HepG2 (cell line): Measurements from ENCODE around the gene CDNF. TPM values are rescaled to one million over a fixed set of nuclear protein-coding genes. Genes with fewer than 3 reads are reported as not detected.

ENCODE experiments used
- ARNT2 ChIP-seq: sonication (generic); formaldehyde crosslinking; IDR thresholded peaks from 2 replicates; pipeline ENCODE4 v1.8.0; 2022; ENCODE audit warnings: mild to moderate bottlenecking, low read depth, missing genetic modification reagents, moderate library complexity
- DPF2 ChIP-seq: sonication (generic); formaldehyde crosslinking; IDR thresholded peaks from 2 replicates; pipeline ENCODE4 v1.4.0; 2020; ENCODE audit warnings: mild to moderate bottlenecking, low read depth, missing genetic modification reagents, borderline replicate concordance
- FOXA1 ChIP-seq, 2 experiments: fragments of 450-650 bp in 1 of 2; sonication (generic) in 1 of 2; formaldehyde crosslinking in 1 of 2; IDR thresholded peaks; 2 replicates each; pipeline versions ENCODE4 v1.4.0 to v1.6.1; 2016 to 2020; ENCODE audit warnings: missing genetic modification reagents in 1 of 2
- JUND ChIP-seq: sonication (generic); formaldehyde crosslinking; IDR thresholded peaks from 2 replicates; pipeline ENCODE4 v1.8.0; 2022; ENCODE audit warnings: mild to moderate bottlenecking, missing genetic modification reagents
- RFXAP ChIP-seq: sonication (generic); formaldehyde crosslinking; IDR thresholded peaks from 2 replicates; pipeline ENCODE4 v1.4.0; 2020; ENCODE audit warnings: missing genetic modification reagents, borderline replicate concordance
- SP140L ChIP-seq: sonication (generic); formaldehyde crosslinking; IDR thresholded peaks from 2 replicates; pipeline ENCODE4 v1.4.0; 2020; ENCODE audit warnings: missing genetic modification reagents, borderline replicate concordance
- TBL1XR1 ChIP-seq: fragments of 150-350 bp; IDR thresholded peaks from 2 replicates; pipeline ENCODE4 v1.6.1; 2014; ENCODE audit warnings: borderline replicate concordance, low read length; ENCODE audit not compliant: partially characterized antibody
- ZFP82 ChIP-seq: sonication (generic); formaldehyde crosslinking; IDR thresholded peaks from 2 replicates; pipeline ENCODE4 v1.5.1; 2020; ENCODE audit warnings: mild to moderate bottlenecking, missing genetic modification reagents, borderline replicate concordance
- ZNF121 ChIP-seq: sonication (generic); formaldehyde crosslinking; IDR thresholded peaks from 2 replicates; pipeline ENCODE4 v1.5.0; 2020; ENCODE audit warnings: mild to moderate bottlenecking, missing genetic modification reagents
- ZNF337 ChIP-seq: sonication (generic); formaldehyde crosslinking; IDR thresholded peaks from 2 replicates; pipeline ENCODE4 v1.5.1; 2020; ENCODE audit warnings: missing genetic modification reagents, low read depth, mild to moderate bottlenecking, borderline replicate concordance
- ZNF543 ChIP-seq: sonication (generic); formaldehyde crosslinking; IDR thresholded peaks from 2 replicates; pipeline ENCODE4 v1.4.0; 2020; ENCODE audit warnings: mild to moderate bottlenecking, missing genetic modification reagents
- ZNF790 ChIP-seq: sonication (generic); formaldehyde crosslinking; IDR thresholded peaks from 2 replicates; pipeline ENCODE4 v1.8.0; 2022; ENCODE audit warnings: missing genetic modification reagents, mild to moderate bottlenecking, borderline replicate concordance
- ZNF878 ChIP-seq: sonication (generic); formaldehyde crosslinking; IDR thresholded peaks from 2 replicates; pipeline ENCODE4 v1.8.1; 2023; ENCODE audit warnings: mild to moderate bottlenecking, missing genetic modification reagents, moderate library complexity
- polyA plus RNA-seq, 8 experiments: library from polyadenylated mRNA; depleted of rRNA in 3 of 8; stranded (reverse) in 7 of 8; unstranded in 1 of 8; fragments of >200 nt; fragmentation: Illumina TruSeq in 4 of 8; extraction: Trizol in 4 of 8; gene quantifications; 2 replicates each; pipeline versions ENCODE4 v1.2.1 to v1.2.3, GENCODE V29; 2011 to 2016; ENCODE audit warnings: low read depth in 4 of 8, missing spikeins in 1 of 8, mixed read lengths in 1 of 8; ENCODE audit not compliant: insufficient read depth in 1 of 8
- total RNA-seq, 5 experiments: library from RNA; depleted of rRNA; stranded (reverse); fragments of >200 nt; fragmentation: Illumina TruSeq; extraction: Trizol; gene quantifications; 2 replicates each; pipeline ENCODE4 v1.2.3, GENCODE V29; 2016; ENCODE audit warnings: low read depth in 1 of 5
- TF ChIP-seq, protein P1 (sequence below): sonication (generic); formaldehyde crosslinking; IDR thresholded peaks from 2 replicates; pipeline ENCODE4 v1.4.0; 2020; ENCODE audit warnings: missing genetic modification reagents, borderline replicate concordance
- TF ChIP-seq, protein P2 (sequence below): sonication (generic); formaldehyde crosslinking; IDR thresholded peaks from 2 replicates; pipeline ENCODE4 v1.9.0; 2021; ENCODE audit warnings: missing genetic modification reagents, borderline replicate concordance
- TF ChIP-seq, protein P3 (sequence below): sonication (generic); formaldehyde crosslinking; IDR thresholded peaks from 2 replicates; pipeline ENCODE4 v1.4.0; 2020; ENCODE audit warnings: missing genetic modification reagents
- TF ChIP-seq, protein P4 (sequence below), 2 experiments: fragments of 450-650 bp in 1 of 2; sonication (generic) in 1 of 2; formaldehyde crosslinking; IDR thresholded peaks; 2 replicates each; pipeline versions ENCODE4 v1.5.0 to v1.8.0; 2020 to 2022; ENCODE audit warnings: mild to moderate bottlenecking in 1 of 2, missing genetic modification reagents in 1 of 2

CDNF gene
- total and polyA plus RNA-seq, 2 of the 13 experiments (the other 11 are each of a cell fraction or from before 2014, with no cell fraction given), result 0.29 to 0.33 TPM

DNA sequence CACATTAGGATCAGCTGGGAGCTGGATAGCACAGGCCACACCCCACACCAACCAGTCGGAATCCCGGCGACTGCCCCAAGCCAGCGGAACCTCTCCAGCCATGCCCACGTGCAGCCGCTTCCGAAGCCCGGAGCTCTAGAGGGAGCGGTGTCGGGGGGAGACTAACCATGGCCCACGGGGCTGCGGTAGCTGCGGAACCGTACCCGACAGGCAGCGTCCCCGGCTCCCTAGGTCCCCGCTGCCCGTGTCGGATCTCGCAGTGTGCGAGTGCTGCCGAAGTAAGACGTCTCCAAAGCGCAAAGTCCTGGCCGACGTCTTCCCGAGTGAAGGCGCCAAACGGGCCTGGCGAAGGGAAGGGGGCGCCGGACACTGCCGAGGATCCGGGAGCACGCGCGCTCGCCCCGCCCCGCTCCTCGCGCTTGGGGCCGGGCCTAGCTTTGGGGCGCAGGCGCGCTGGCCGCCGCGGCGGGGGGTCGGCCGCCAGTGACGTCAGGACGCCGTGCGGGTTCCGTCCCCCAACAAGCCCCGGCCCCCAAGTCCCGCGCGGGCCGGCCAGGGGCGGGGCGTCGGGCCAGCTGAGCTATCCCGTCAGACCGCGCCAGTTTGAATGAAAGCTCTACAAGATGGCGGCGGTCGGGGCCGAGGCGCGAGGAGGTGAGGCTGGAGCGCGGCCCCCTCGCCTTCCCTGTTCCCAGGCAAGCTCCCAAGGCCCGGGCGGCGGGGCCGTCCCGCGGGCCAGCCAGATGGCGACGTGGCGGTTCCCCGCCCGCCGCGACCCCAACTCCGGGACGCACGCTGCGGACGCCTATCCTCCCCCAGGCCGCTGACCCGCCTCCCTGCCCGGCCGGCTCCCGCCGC lies 40.7 kb upstream of the CDNF start, which contains the start of gene SUV39H2 (continued):
- TF ChIP-seq, protein P1, sequence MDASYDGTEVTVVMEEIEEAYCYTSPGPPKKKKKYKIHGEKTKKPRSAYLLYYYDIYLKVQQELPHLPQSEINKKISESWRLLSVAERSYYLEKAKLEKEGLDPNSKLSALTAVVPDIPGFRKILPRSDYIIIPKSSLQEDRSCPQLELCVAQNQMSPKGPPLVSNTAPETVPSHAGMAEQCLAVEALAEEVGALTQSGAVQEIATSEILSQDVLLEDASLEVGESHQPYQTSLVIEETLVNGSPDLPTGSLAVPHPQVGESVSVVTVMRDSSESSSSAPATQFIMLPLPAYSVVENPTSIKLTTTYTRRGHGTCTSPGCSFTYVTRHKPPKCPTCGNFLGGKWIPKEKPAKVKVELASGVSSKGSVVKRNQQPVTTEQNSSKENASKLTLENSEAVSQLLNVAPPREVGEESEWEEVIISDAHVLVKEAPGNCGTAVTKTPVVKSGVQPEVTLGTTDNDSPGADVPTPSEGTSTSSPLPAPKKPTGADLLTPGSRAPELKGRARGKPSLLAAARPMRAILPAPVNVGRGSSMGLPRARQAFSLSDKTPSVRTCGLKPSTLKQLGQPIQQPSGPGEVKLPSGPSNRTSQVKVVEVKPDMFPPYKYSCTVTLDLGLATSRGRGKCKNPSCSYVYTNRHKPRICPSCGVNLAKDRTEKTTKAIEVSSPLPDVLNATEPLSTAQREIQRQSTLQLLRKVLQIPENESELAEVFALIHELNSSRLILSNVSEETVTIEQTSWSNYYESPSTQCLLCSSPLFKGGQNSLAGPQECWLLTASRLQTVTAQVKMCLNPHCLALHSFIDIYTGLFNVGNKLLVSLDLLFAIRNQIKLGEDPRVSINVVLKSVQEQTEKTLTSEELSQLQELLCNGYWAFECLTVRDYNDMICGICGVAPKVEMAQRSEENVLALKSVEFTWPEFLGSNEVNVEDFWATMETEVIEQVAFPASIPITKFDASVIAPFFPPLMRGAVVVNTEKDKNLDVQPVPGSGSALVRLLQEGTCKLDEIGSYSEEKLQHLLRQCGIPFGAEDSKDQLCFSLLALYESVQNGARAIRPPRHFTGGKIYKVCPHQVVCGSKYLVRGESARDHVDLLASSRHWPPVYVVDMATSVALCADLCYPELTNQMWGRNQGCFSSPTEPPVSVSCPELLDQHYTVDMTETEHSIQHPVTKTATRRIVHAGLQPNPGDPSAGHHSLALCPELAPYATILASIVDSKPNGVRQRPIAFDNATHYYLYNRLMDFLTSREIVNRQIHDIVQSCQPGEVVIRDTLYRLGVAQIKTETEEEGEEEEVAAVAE (CRISPR knock-in tag), result peak; percentile 82; the same call in 1 of the 2 replicates
- TF ChIP-seq SP140L (CRISPR knock-in tag), result no peak
- TF ChIP-seq ZNF121 (CRISPR knock-in tag), result peak; percentile 45; the same call in 1 of the 2 replicates
- peak; percentile 79; the same call in 1 of the 2 replicates for TF ChIP-seq RFXAP (CRISPR knock-in tag)
- TF ChIP-seq FOXA1 (IDR thresholded peaks at IDR 0.05), result no peak
- TF ChIP-seq FOXA1 (CRISPR knock-in tag; IDR thresholded peaks at IDR 0.05), result no peak
- TF ChIP-seq, protein P2, sequence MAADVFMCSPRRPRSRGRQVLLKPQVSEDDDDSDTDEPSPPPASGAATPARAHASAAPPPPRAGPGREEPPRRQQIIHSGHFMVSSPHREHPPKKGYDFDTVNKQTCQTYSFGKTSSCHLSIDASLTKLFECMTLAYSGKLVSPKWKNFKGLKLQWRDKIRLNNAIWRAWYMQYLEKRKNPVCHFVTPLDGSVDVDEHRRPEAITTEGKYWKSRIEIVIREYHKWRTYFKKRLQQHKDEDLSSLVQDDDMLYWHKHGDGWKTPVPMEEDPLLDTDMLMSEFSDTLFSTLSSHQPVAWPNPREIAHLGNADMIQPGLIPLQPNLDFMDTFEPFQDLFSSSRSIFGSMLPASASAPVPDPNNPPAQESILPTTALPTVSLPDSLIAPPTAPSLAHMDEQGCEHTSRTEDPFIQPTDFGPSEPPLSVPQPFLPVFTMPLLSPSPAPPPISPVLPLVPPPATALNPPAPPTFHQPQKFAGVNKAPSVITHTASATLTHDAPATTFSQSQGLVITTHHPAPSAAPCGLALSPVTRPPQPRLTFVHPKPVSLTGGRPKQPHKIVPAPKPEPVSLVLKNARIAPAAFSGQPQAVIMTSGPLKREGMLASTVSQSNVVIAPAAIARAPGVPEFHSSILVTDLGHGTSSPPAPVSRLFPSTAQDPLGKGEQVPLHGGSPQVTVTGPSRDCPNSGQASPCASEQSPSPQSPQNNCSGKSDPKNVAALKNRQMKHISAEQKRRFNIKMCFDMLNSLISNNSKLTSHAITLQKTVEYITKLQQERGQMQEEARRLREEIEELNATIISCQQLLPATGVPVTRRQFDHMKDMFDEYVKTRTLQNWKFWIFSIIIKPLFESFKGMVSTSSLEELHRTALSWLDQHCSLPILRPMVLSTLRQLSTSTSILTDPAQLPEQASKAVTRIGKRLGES (CRISPR knock-in tag), result 0 out of 2 replicates have a peak, but pooled peaks have one; percentile 32
- TF ChIP-seq DPF2 (CRISPR knock-in tag), result no peak
- TF ChIP-seq JUND (CRISPR knock-in tag), result peak; percentile 63; the same call in 1 of the 2 replicates
- TF ChIP-seq ARNT2 (CRISPR knock-in tag), result peak; percentile 77
- TF ChIP-seq ZNF543 (CRISPR knock-in tag), result peak; percentile 66; the same call in 1 of the 2 replicates
- TF ChIP-seq, protein P3, sequence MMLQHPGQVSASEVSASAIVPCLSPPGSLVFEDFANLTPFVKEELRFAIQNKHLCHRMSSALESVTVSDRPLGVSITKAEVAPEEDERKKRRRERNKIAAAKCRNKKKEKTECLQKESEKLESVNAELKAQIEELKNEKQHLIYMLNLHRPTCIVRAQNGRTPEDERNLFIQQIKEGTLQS (CRISPR knock-in tag), result 0 out of 2 replicates have a peak, but pooled peaks have one; percentile 11
- TF ChIP-seq, protein P4, sequence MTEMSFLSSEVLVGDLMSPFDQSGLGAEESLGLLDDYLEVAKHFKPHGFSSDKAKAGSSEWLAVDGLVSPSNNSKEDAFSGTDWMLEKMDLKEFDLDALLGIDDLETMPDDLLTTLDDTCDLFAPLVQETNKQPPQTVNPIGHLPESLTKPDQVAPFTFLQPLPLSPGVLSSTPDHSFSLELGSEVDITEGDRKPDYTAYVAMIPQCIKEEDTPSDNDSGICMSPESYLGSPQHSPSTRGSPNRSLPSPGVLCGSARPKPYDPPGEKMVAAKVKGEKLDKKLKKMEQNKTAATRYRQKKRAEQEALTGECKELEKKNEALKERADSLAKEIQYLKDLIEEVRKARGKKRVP (CRISPR knock-in tag; IDR thresholded peaks at IDR 0.05), result no peak
- peak; percentile 33; the same call in 1 of the 2 replicates for TF ChIP-seq ZNF790
- no peak for TF ChIP-seq ZNF337 (CRISPR knock-in tag)
- TF ChIP-seq ZNF878, result no peak
- 0 out of 2 replicates have a peak, but pooled peaks have one; percentile 55 for TF ChIP-seq ZFP82
- TF ChIP-seq TBL1XR1, result no peak
